GM13977 (cell line): ENCODE measurements around the gene PSMC4.

Experiments used
- DNase-seq: peaks from one replicate; pipeline ENCODE4 v3.0.0; 2012; ENCODE audit warnings: low spot score
- in situ Hi-C: fragments of 300-500 bp; cut with MboI; formaldehyde crosslinking; loops from one replicate; pipeline ENCODE4 v1.12.0; 2022; ENCODE audit warnings: low sequenced_read_pairs, low pct_unique_long_range_greater_than_20kb, mixed read lengths, inconsistent platforms; ENCODE audit not compliant: unreplicated experiment
- TF ChIP-seq, protein P1 (sequence below): IDR thresholded peaks from 2 replicates; pipeline ENCODE4 v1.5.1; 2012; ENCODE audit warnings: mild to moderate bottlenecking, control low read depth; ENCODE audit not compliant: insufficient read depth; ENCODE audit errors: extremely low read depth, missing control alignments

Gene PSMC4

GRCh38 chr19:39995794-39996193 is 24.8 kb downstream of the PSMC4 start:
- no peak for DNase-seq
- TF ChIP-seq, protein P1, sequence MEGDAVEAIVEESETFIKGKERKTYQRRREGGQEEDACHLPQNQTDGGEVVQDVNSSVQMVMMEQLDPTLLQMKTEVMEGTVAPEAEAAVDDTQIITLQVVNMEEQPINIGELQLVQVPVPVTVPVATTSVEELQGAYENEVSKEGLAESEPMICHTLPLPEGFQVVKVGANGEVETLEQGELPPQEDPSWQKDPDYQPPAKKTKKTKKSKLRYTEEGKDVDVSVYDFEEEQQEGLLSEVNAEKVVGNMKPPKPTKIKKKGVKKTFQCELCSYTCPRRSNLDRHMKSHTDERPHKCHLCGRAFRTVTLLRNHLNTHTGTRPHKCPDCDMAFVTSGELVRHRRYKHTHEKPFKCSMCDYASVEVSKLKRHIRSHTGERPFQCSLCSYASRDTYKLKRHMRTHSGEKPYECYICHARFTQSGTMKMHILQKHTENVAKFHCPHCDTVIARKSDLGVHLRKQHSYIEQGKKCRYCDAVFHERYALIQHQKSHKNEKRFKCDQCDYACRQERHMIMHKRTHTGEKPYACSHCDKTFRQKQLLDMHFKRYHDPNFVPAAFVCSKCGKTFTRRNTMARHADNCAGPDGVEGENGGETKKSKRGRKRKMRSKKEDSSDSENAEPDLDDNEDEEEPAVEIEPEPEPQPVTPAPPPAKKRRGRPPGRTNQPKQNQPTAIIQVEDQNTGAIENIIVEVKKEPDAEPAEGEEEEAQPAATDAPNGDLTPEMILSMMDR: no peak
- in situ Hi-C loops: no loop called here

DNA sequence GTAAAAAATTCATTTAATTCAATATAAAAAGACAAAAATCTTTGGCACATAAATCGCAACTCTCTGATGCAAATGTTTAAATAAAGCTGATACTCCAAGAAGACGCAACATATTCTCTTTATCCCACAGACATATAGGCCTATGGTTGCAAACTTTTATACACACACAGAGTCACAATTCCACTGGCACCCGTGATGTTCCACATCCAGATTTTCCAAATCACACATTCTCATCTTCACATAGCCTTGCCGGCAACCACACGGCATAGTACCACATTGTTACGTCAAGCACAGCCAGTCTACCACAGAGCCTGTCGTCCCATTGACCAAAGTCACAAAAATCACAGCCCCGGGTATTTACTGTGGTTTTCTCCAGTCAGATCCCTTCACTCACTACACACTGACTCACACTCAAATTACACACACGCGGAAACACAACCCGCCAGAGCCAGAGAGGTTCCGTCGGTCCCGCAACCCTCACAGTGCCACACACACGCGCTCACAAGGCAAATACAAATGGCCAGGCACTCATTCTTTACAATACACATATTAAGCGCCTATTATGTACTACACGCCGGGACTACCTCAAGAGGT is 25.3 kb downstream of the PSMC4 start:
- TF ChIP-seq, protein P1: no peak
- in situ Hi-C loops: no loop called here
- DNase-seq: peak; percentile 39

- TF ChIP-seq, protein P1: no peak
- in situ Hi-C loops: no loop called here
These were observed 26.1 kb downstream of the PSMC4 start, which contains the start of gene ZNF546 for GRCh38 chr19:39996811-39997637. Gene ZNF546 (plus strand): TSS chr19:39997060. CDS start chr19:39998327, 1,267 bp downstream.

DNA sequence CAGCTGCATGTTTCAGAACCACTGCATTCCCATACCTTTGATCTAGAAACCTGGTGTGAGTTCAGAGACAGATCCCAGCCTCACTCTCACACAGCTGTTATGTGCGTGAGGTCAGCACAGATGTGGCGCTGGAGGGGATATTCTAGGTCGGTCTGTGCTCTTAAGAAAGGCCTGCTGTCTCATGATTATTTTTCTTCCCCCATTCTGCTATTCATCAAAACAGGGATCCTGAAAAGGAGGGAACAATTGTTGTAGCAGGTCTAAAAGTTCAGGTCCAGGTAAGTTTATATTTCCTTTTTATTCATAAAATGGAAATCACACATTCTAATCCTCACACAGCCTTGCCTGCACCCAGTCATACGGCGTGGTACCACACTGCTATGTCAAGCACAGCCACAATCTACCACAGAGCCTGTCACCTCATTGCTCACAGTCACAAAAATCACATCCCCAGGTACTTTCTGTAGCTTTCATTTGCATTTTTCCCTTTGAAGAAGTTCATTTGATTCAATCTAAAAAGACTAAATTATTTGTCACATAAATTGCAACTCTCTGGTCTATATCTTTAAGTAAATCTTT is 26.8 kb downstream of the PSMC4 start:
- DNase-seq: peak; percentile 50
- TF ChIP-seq, protein P1: no peak
- in situ Hi-C loops: no loop called here

More at GRCh38 chr19:39996811-39997637, 26.1 kb downstream of the PSMC4 start, which contains the start of gene ZNF546:
- DNase-seq: peak; percentile 91

- no peak for DNase-seq
- TF ChIP-seq, protein P1: no peak
- in situ Hi-C loops: no loop called here
These were observed 27.5 kb downstream of the PSMC4 start for GRCh38 chr19:39998501-39998900.

DNA sequence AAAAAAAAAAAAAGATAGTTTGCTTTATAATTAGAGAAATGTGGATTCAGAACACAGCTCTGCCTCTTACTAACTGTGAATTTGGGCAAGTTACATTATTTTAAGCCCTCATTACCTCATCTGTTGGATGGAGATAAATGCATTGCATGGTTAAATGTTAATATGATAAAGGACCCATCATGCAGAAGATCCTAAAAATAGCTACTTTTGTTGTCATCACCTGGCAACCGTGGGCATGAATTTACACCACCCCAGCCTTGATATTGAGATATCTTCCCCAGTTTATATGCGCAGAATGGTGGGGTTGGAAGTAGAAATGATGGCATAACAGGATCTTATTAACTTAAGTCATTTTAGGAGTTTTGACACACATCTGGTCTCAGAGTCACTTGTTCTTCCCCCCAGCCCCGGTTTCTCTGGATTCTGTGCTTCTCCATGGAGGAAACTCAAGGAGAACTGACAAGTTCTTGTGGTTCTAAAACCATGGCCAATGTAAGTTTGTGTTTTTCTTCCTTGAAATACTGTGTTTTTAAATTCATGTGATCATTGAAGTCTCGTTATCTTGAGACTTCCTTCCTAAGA is 34.8 kb downstream of the PSMC4 start:
- in situ Hi-C loops: no loop called here
- TF ChIP-seq, protein P1: no peak
- no peak for DNase-seq
